Adrenal gland (tissue), 12 donors: ENCODE data around the gene RIN1. TPM values are rescaled to one million over a fixed set of nuclear protein-coding genes. Genes with fewer than 3 reads are reported as not detected.

ENCODE experiments used
- DNase-seq, 7 donors: peaks; one replicate each; pipeline ENCODE4 v3.0.0-alpha.2; 2019 to 2020
- H3K27ac ChIP-seq, 5 donors: fragments of 200-600 bp; sonication (generic) in 4 of 5; 1 replicate in 3 of 5; 2 replicates in 2 of 5; pipeline versions ENCODE4 v1.5.1 to v1.8.0; 2016 to 2020; ENCODE audit warnings: mild to moderate bottlenecking in 1 of 5
- H3K27me3 ChIP-seq: fragments of 200-600 bp; 2 replicates; pipeline ENCODE4 v1.8.0; 2021
- H3K36me3 ChIP-seq, 2 donors: fragments of 200-600 bp; replicated peaks in 1 of 2; 1 replicate in 1 of 2; 2 replicates in 1 of 2; pipeline versions ENCODE4 v1.5.1 to v1.8.0; 2018 to 2022
- H3K4me1 ChIP-seq, 2 donors: fragments of 200-600 bp; replicated peaks in 1 of 2; 1 replicate in 1 of 2; 2 replicates in 1 of 2; pipeline versions ENCODE4 v1.5.1 to v1.8.0; 2018 to 2021
- H3K4me3 ChIP-seq, 4 donors: fragments of 200-600 bp; sonication (generic) in 3 of 4; one replicate each; pipeline ENCODE4 v1.5.1; 2016 to 2018
- H3K9me3 ChIP-seq, 3 donors: fragments of 200-600 bp; sonication (generic) in 1 of 3; replicated peaks in 1 of 3; 1 replicate in 2 of 3; 2 replicates in 1 of 3; pipeline versions ENCODE4 v1.5.1 to v1.8.0; 2016 to 2021
- CTCF ChIP-seq, 6 experiments: fragments of 450-650 bp in 4 of 6; fragments of 200-600 bp in 2 of 6; sonication (generic) in 1 of 6; IDR thresholded peaks; 1 replicate in 5 of 6; 2 replicates in 1 of 6; pipeline versions ENCODE4 v1.5.1 to v1.8.0; 2016 to 2021; ENCODE audit warnings: antibody characterized with exemption in 6 of 6, mild to moderate bottlenecking in 2 of 6, moderate library complexity in 1 of 6
- POLR2A ChIP-seq, 2 donors: fragments of 450-650 bp; IDR thresholded peaks; one replicate each; pipeline ENCODE4 v1.6.1; 2017; ENCODE audit warnings: antibody characterized with exemption in 2 of 2, mild to moderate bottlenecking in 2 of 2, moderate library complexity in 1 of 2
- WGBS, 4 donors: extraction: QIAGEN DNeasy Blood & Tissue Kit in 2 of 4; methylation state at CpG; one replicate each; pipeline versions ENCODE4 v1.1.5 to v1.1.7; 2013 to 2017; 5-methylcytosine and 5-hydroxymethylcytosine counted together
- intact Hi-C, 2 donors: fragments of 100-400 bp; cut with DNase I; formaldehyde crosslinking; loops; one replicate each; pipeline versions ENCODE4 v1.14.1 to v1.15.0; 2022 to 2023
- polyA plus RNA-seq, 3 donors: library from polyadenylated mRNA; stranded (reverse); fragments of 200-250 nt in 2 of 3; fragments of 350-450 nt in 1 of 3; fragmentation: Illumina TruSeq in 1 of 3; extraction: RNeasy Lipid Tissue Mini Kit (QIAGEN cat#74804) in 1 of 3; gene quantifications; one replicate each; pipeline ENCODE4 v1.2.3, GENCODE V29; 2013 to 2014
- small RNA-seq, 2 donors: library from RNA; depleted of rRNA; stranded (forward); fragments of <200 nt; gene quantifications; one replicate each; pipeline ENCODE3, GENCODE V24; 2016
- total RNA-seq, 9 donors: library from RNA; depleted of rRNA in 4 of 9; stranded (reverse); fragments of >200 nt in 4 of 9; fragments of 120-200 nt in 1 of 9; fragmentation: NEBNext Ultra II Directional in 1 of 9; extraction: Animal tissue kit (Norgen Biotek cat#: 25700) in 1 of 9; gene quantifications; one replicate each; pipeline versions ENCODE4 v1.1.0 to v1.2.4, GENCODE V29; 2013 to 2023
- donor health status: healthy with polysubstance abuse.
- donor health status: Bipolar disorder and iron deficiency.
- donor health status: DM: yes; HTN: yes; CAD: no.
- donor health status: DM: no; HTN: no; CAD: no.
- donor health status: DM: no; HTN: no; CAD: no.
- donor health status: DM: yes; HTN: yes; CAD: no.

Gene RIN1
- total and polyA plus RNA-seq, 12 donors: 1.6 to 15.2 (median 7.1) TPM

- 90 to 94% (median 92%) methylated on average over 15 to 16 of the region's 16 CpGs for WGBS, 4 donors
- TF ChIP-seq POLR2A (IDR thresholded peaks at IDR 0.05): no peak
- no peak for TF ChIP-seq CTCF (IDR thresholded peaks at IDR 0.05)
- H3K27me3 ChIP-seq: no peaks in the 10 kb centered on the region
- H3K4me1 ChIP-seq: peaks cover 8 to 28% of the 10 kb centered on the region in 2 donors
- no peak overlapping the region for H3K4me3 ChIP-seq
- no peak overlapping the region for H3K27ac ChIP-seq
- intact Hi-C loops: loop anchor here (5.0 to 10.0 kb wide), 2 partner anchors 60 to 62 kb away; no protein-coding TSS in a partner anchor
- H3K36me3 ChIP-seq: no peaks in the 10 kb centered on the region
- no peaks in the 10 kb centered on the region for H3K9me3 ChIP-seq
- no peak for DNase-seq
Measured at GRCh38 chr11:66284526-66285078, 51.6 kb downstream of the RIN1 start.

- Histone ChIP-seq H3K4me3 (no peak overlapping the region), H3K9me3 (no peaks in the 10 kb centered on the region), H3K36me3 (no peaks in the 10 kb centered on the region), H3K4me1 (peaks cover 8 to 27% of the 10 kb centered on the region in 2 donors), H3K27me3 (no peaks in the 10 kb centered on the region), H3K27ac (no peak overlapping the region)
- DNase-seq: peak in 1 of 7 donors; percentile 30
- TF ChIP-seq CTCF (IDR thresholded peaks at IDR 0.05): no peak
- no peak for TF ChIP-seq POLR2A (IDR thresholded peaks at IDR 0.05)
- 77 to 86% (median 80%) methylated on average over 10 to 14 of the region's 14 CpGs for WGBS, 4 donors
- intact Hi-C loops: loop anchor here (5.0 to 10.0 kb wide), 2 partner anchors 59 to 61 kb away; no protein-coding TSS in a partner anchor
Measured at GRCh38 chr11:66283461-66284105, 52.7 kb downstream of the RIN1 start.

GRCh38 chr11:66282468-66283455, 53.5 kb downstream of the RIN1 start:
- H3K9me3 ChIP-seq: no peaks in the 10 kb centered on the region
- H3K4me1 ChIP-seq: peaks cover 3 to 21% of the 10 kb centered on the region in 2 donors
- no peaks in the 10 kb centered on the region for H3K36me3 ChIP-seq
- intact Hi-C loops: loop anchor here (5.0 to 10.0 kb wide), 2 partner anchors 58 to 60 kb away; no protein-coding TSS in a partner anchor
- 13 to 79% (median 20%) methylated on average over 4 to 35 of the region's 35 CpGs for WGBS, 4 donors
- peak; percentile 99 to 100 (median 99) for DNase-seq
- no peak overlapping the region for H3K27ac ChIP-seq
- TF ChIP-seq CTCF (IDR thresholded peaks at IDR 0.05): peak; percentile 93 to 99 (median 99)
- TF ChIP-seq POLR2A (IDR thresholded peaks at IDR 0.05): no peak
- no peak overlapping the region for H3K4me3 ChIP-seq
- no peaks in the 10 kb centered on the region for H3K27me3 ChIP-seq

Small RNA genes within 50 kb of the gene (small RNA-seq; reads per million reads assigned to genes)
- gene RF00017: 0 reads per million in 2 donors

Other genes with a start within 250 kb of the RIN1 start
- 10 to 100 TPM in 8 of 9 donors, 1 to 10 TPM in 1; 6.8 to 50.0 (median 23.1) TPM for gene KLC2, start 78.7 kb downstream of the RIN1 start, total RNA-seq
- gene KLC2, start 78.7 kb downstream of the RIN1 start, polyA plus RNA-seq: 10 to 100 TPM; 14.6 to 68.1 (median 21.4) TPM
- 100 to 1,000 TPM; 128 to 190 (median 164) TPM for gene RAB1B, start 67.8 kb downstream of the RIN1 start, total RNA-seq
- 100 to 1,000 TPM; 109 to 168 (median 135) TPM for gene RAB1B, start 67.8 kb downstream of the RIN1 start, polyA plus RNA-seq
- gene CNIH2, start 58.3 kb downstream of the RIN1 start, total RNA-seq: 10 to 100 TPM in 1 of 9 donors, 1 to 10 TPM in 4, under 1 TPM in 2, not detected in 2; 0.55 to 10.9 (median 1.2) TPM
- gene CNIH2, start 58.3 kb downstream of the RIN1 start, polyA plus RNA-seq: 10 to 100 TPM in 1 of 3 donors, 1 to 10 TPM in 2; 3.3 to 13.4 (median 9.7) TPM
- 100 to 1,000 TPM in 4 of 9 donors, 10 to 100 TPM in 5; 69.7 to 154 (median 93.1) TPM for gene YIF1A, start 47.3 kb downstream of the RIN1 start, total RNA-seq
- gene YIF1A, start 47.3 kb downstream of the RIN1 start, polyA plus RNA-seq: 100 to 1,000 TPM in 2 of 3 donors, 10 to 100 TPM in 1; 97.9 to 129 (median 104) TPM
- gene TMEM151A, start 44.5 kb downstream of the RIN1 start, total RNA-seq: 1 to 10 TPM in 3 of 9 donors, under 1 TPM in 3, not detected in 3; 0.07 to 2.3 (median 0.76) TPM
- gene TMEM151A, start 44.5 kb downstream of the RIN1 start, polyA plus RNA-seq: 1 to 10 TPM in 2 of 3 donors, under 1 TPM in 1; 0.42 to 6.8 (median 1.9) TPM
- 10 to 100 TPM in 7 of 9 donors, 1 to 10 TPM in 2; 3.8 to 21.7 (median 15.1) TPM for gene CD248, start 19.4 kb downstream of the RIN1 start, total RNA-seq
- gene CD248, start 19.4 kb downstream of the RIN1 start, polyA plus RNA-seq: 10 to 100 TPM in 2 of 3 donors, 1 to 10 TPM in 1; 4.2 to 28.0 (median 19.2) TPM
- gene BRMS1, start 8.7 kb upstream of the RIN1 start, total RNA-seq: 10 to 100 TPM; 22.4 to 52.4 (median 41.6) TPM
- 10 to 100 TPM; 41.1 to 55.3 (median 53.8) TPM for gene BRMS1, start 8.7 kb upstream of the RIN1 start, polyA plus RNA-seq
- 100 to 1,000 TPM in 1 of 9 donors, 10 to 100 TPM in 8; 36.1 to 115 (median 61.8) TPM for gene B4GAT1, start 11.2 kb upstream of the RIN1 start, total RNA-seq
- gene B4GAT1, start 11.2 kb upstream of the RIN1 start, polyA plus RNA-seq: 10 to 100 TPM; 20.8 to 31.5 (median 24.6) TPM
- 1 to 10 TPM in 6 of 9 donors, under 1 TPM in 2, not detected in 1; 0.84 to 2.5 (median 1.2) TPM for gene SLC29A2, start 35.3 kb upstream of the RIN1 start, total RNA-seq
- 1 to 10 TPM in 2 of 3 donors, under 1 TPM in 1; 0.48 to 4.7 (median 4.5) TPM for gene SLC29A2, start 35.3 kb upstream of the RIN1 start, polyA plus RNA-seq
- under 1 TPM in 3 of 9 donors, not detected in 6; 0.06 to 0.55 (median 0.47) TPM for gene NPAS4, start 84.6 kb upstream of the RIN1 start, total RNA-seq
- under 1 TPM; 0.24 to 0.72 (median 0.26) TPM for gene NPAS4, start 84.6 kb upstream of the RIN1 start, polyA plus RNA-seq
- 10 to 100 TPM; 27.7 to 53.8 (median 33.9) TPM for gene MRPL11, start 102.4 kb upstream of the RIN1 start, total RNA-seq
- gene MRPL11, start 102.4 kb upstream of the RIN1 start, polyA plus RNA-seq: 10 to 100 TPM; 22.3 to 40.6 (median 27.3) TPM
- gene PELI3, start 130.5 kb upstream of the RIN1 start, total RNA-seq: 10 to 100 TPM in 8 of 9 donors, 1 to 10 TPM in 1; 10.0 to 34.3 (median 21.1) TPM
- gene PELI3, start 130.5 kb upstream of the RIN1 start, polyA plus RNA-seq: 10 to 100 TPM in 2 of 3 donors, 1 to 10 TPM in 1; 6.4 to 24.5 (median 13.0) TPM
- gene DPP3, start 144.0 kb upstream of the RIN1 start, total RNA-seq: 10 to 100 TPM; 25.5 to 70.9 (median 43.3) TPM
- gene DPP3, start 144.0 kb upstream of the RIN1 start, polyA plus RNA-seq: 10 to 100 TPM; 23.6 to 27.2 (median 24.3) TPM
- gene BBS1, start 174.2 kb upstream of the RIN1 start, total RNA-seq: 100 to 1,000 TPM in 2 of 9 donors, 10 to 100 TPM in 7; 27.7 to 132 (median 56.8) TPM
- 10 to 100 TPM; 24.1 to 39.5 (median 26.7) TPM for gene BBS1, start 174.2 kb upstream of the RIN1 start, polyA plus RNA-seq
- gene ZDHHC24, start 209.6 kb upstream of the RIN1 start, total RNA-seq: 10 to 100 TPM in 8 of 9 donors, 1 to 10 TPM in 1; 9.4 to 34.7 (median 21.7) TPM
- gene ZDHHC24, start 209.6 kb upstream of the RIN1 start, polyA plus RNA-seq: 10 to 100 TPM in 1 of 3 donors, 1 to 10 TPM in 2; 8.6 to 12.8 (median 9.7) TPM
- under 1 TPM in 2 of 9 donors, not detected in 7; 0.06 to 0.26 TPM for gene ACTN3, start 210.5 kb upstream of the RIN1 start, total RNA-seq
- under 1 TPM; 0.09 to 0.16 (median 0.13) TPM for gene ACTN3, start 210.5 kb upstream of the RIN1 start, polyA plus RNA-seq
- gene CTSF, start 232.2 kb upstream of the RIN1 start, total RNA-seq: 100 to 1,000 TPM in 8 of 9 donors, 10 to 100 TPM in 1; 57.4 to 264 (median 181) TPM
- gene CTSF, start 232.2 kb upstream of the RIN1 start, polyA plus RNA-seq: 10 to 100 TPM; 37.0 to 54.6 (median 44.4) TPM